ENCODE data around the gene PTPRU. TPM values are rescaled to one million over a fixed set of nuclear protein-coding genes. Genes with fewer than 3 reads are reported as not detected.

Gene PTPRU
- polyA plus RNA-seq, 1 of the 3 experiments (the other 2 are of a cell fraction): 3.5 TPM

DNA sequence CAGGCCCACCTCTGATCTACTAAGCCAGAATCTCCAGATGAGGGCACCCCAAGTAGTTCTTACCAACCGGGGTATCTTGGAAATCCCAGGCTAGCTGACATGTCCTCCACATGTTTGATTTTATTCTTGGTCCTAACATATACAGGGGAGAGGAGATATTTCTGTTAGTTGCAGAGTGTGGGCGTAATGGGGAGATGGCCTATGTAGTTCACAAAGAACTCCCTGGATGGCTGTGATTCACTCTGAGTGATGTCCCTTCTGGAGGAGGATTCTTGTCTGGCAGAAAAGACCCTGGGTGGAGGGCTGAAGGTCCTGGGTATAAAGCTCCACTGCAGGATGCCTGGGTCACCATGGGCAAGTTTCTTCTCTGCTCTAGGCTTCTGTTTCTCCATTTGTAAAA is 18.7 kb upstream of the PTPRU start:
- Histone ChIP-seq H3K9ac (no peak overlapping the region), H2AFZ (ENCODE audit: low read depth) (no peak overlapping the region), H3K4me1 (ENCODE audit: control insufficient read depth in 1 of 2, insufficient read depth in 2 of 2, low read depth in 1 of 2, low read length in 1 of 2) (no peaks in the 10 kb centered on the region), H3K9me2 (no peaks in the 10 kb centered on the region), H3K27ac (ENCODE audit: low read depth in 2 of 2, low read length in 1 of 2) (no peak overlapping the region), H3K9me3 (no peaks in the 10 kb centered on the region), H3K4me2 (no peak overlapping the region), H4K20me1 (ENCODE audit: insufficient read depth) (no peaks in the 10 kb centered on the region), H3K36me3 (replicated peaks in 1 of 2; ENCODE audit: control insufficient read depth in 1 of 2, insufficient read depth in 2 of 2, low read length in 1 of 2) (peaks cover 18 to 20% of the 10 kb centered on the region in 2 experiments), H3K79me2 (ENCODE audit: insufficient read depth) (no peaks in the 10 kb centered on the region), H3K4me3 (ENCODE audit: low read depth in 2 of 2, low read length in 1 of 2) (no peak overlapping the region), H3K27me3 (ENCODE audit: insufficient read depth) (no peaks in the 10 kb centered on the region), H3F3A (replicated peaks; ENCODE audit: insufficient read depth) (no peaks in the 10 kb centered on the region)
- TF ChIP-seq GATA2 (CRISPR knock-in tag; IDR thresholded peaks at IDR 0.05) (no peak), RXRA (IDR thresholded peaks at IDR 0.05; ENCODE audit: borderline replicate concordance, low read depth) (no peak), NRF1 (IDR thresholded peaks at IDR 0.05; ENCODE audit: low read depth, low read length) (no peak), EP300 (IDR thresholded peaks at IDR 0.05; ENCODE audit: borderline replicate concordance in 1 of 2, low read depth in 1 of 2, low read length in 1 of 2) (no peak), CTCF (IDR thresholded peaks at IDR 0.05) (no peak), MXI1 (IDR thresholded peaks at IDR 0.05; ENCODE audit: low read depth, low read length) (no peak), TEAD4 (IDR thresholded peaks at IDR 0.05; ENCODE audit: borderline replicate concordance, insufficient read depth) (no peak), EZH2phosphoT487 (IDR thresholded peaks at IDR 0.05; ENCODE audit: borderline replicate concordance, low read depth) (no peak), POLR2AphosphoS5 (IDR thresholded peaks at IDR 0.05; ENCODE audit: low read depth, low read length) (no peak)
- DNase-seq: no peak
- 94% methylated on average over 2 of the region's 2 CpGs for WGBS (ENCODE audit: low lambda C conversion rate)
- POLR2A ChIA-PET: no interaction called here
- CTCF ChIA-PET: interaction anchor here (1.5 kb wide), 1 partner anchor 15 kb away, joined by 7 read pairs; no protein-coding TSS in a partner anchor

- H3K27ac ChIP-seq (ENCODE audit: low read depth in 2 of 2, low read length in 1 of 2): no peak overlapping the region
- no peak for DNase-seq
- H3K4me1 ChIP-seq (ENCODE audit: control insufficient read depth in 1 of 2, insufficient read depth in 2 of 2, low read depth in 1 of 2, low read length in 1 of 2): no peaks in the 10 kb centered on the region; a peak in 1 of 4 replicates
- H3K36me3 ChIP-seq (replicated peaks in 1 of 2; ENCODE audit: control insufficient read depth in 1 of 2, insufficient read depth in 2 of 2, low read length in 1 of 2): peaks cover 14 to 18% of the 10 kb centered on the region in 2 experiments
- H3K4me3 ChIP-seq (ENCODE audit: low read depth in 2 of 2, low read length in 1 of 2): no peak overlapping the region
- POLR2A ChIA-PET: no interaction called here
- no peaks in the 10 kb centered on the region for H3K9me2 ChIP-seq
- CTCF ChIA-PET: interaction anchor here (0.6 to 1.5 kb wide), 2 partner anchors 16 to 336 kb away, joined by 3 to 7 read pairs; no protein-coding TSS in a partner anchor
- H3K79me2 ChIP-seq (ENCODE audit: insufficient read depth): no peaks in the 10 kb centered on the region
- no peaks in the 10 kb centered on the region for H3F3A ChIP-seq (replicated peaks; ENCODE audit: insufficient read depth)
- H3K9ac ChIP-seq: no peak overlapping the region
- H2AFZ ChIP-seq (ENCODE audit: low read depth): no peak overlapping the region
- no peak overlapping the region for H3K4me2 ChIP-seq
- 100% methylated on average over 2 of the region's 2 CpGs for WGBS (ENCODE audit: low lambda C conversion rate)
- no peaks in the 10 kb centered on the region for H3K27me3 ChIP-seq (ENCODE audit: insufficient read depth)
- no peaks in the 10 kb centered on the region for H4K20me1 ChIP-seq (ENCODE audit: insufficient read depth)
- no peaks in the 10 kb centered on the region for H3K9me3 ChIP-seq
- TF ChIP-seq USF1 (IDR thresholded peaks at IDR 0.05; ENCODE audit: borderline replicate concordance, low read depth) (no peak), MXI1 (IDR thresholded peaks at IDR 0.05; ENCODE audit: low read depth, low read length) (no peak), FOXM1 (IDR thresholded peaks at IDR 0.05; ENCODE audit: low read depth) (no peak), REST (IDR thresholded peaks at IDR 0.05; ENCODE audit: low read depth, low read length) (no peak), NFIC (IDR thresholded peaks at IDR 0.05; ENCODE audit: borderline replicate concordance) (no peak), POLR2AphosphoS5 (IDR thresholded peaks at IDR 0.05; ENCODE audit: low read depth, low read length) (no peak), EP300 (IDR thresholded peaks at IDR 0.05; ENCODE audit: borderline replicate concordance in 1 of 2, low read depth in 1 of 2, low read length in 1 of 2) (no peak), YY1 (IDR thresholded peaks at IDR 0.05; ENCODE audit: low read depth) (no peak), TAF1 (IDR thresholded peaks at IDR 0.05; ENCODE audit: borderline replicate concordance, low read depth, low read length) (no peak), CTCF (IDR thresholded peaks at IDR 0.05) (no peak)
- TF ChIP-seq, protein P1, sequence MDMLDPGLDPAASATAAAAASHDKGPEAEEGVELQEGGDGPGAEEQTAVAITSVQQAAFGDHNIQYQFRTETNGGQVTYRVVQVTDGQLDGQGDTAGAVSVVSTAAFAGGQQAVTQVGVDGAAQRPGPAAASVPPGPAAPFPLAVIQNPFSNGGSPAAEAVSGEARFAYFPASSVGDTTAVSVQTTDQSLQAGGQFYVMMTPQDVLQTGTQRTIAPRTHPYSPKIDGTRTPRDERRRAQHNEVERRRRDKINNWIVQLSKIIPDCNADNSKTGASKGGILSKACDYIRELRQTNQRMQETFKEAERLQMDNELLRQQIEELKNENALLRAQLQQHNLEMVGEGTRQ (IDR thresholded peaks at IDR 0.05; ENCODE audit: borderline replicate concordance, low read depth, low read length): no peak
Observed at GRCh38 chr1:29218223-29218622, 18.1 kb upstream of the PTPRU start.

Data from SK-N-SH (cell line).